NT2/D1 (cell line): ENCODE results near the gene CNGA1.

Experiments
- YY1 ChIP-seq: IDR thresholded peaks from 2 replicates; pipeline ENCODE4 v1.6.1; 2011; ENCODE audit not compliant: insufficient read length, insufficient read depth
- ZNF274 ChIP-seq: IDR thresholded peaks from 2 replicates; pipeline ENCODE4 v1.6.1; 2011; ENCODE audit warnings: mild to moderate bottlenecking, low read depth, low read length

- TF ChIP-seq YY1 (no peak), ZNF274 (no peak)
Observed at GRCh38 chr4:47942081-47942819, 74.2 kb downstream of the CNGA1 start.
